HUES6 (cell line): Measurements from ENCODE around the gene INPP5D.
A peak's percentile ranks its signal among the peaks of the same experiment; 100 is the strongest.

ENCODE experiments used
- H3K27ac ChIP-seq: 2 replicates; pipeline ENCODE4 v1.7.0; 2013; ENCODE audit warnings: low read depth, mild to moderate bottlenecking, low read length, inconsistent platforms
- H3K27me3 ChIP-seq: 2 replicates; pipeline ENCODE4 v1.6.1; 2013; ENCODE audit warnings: low read length; ENCODE audit not compliant: control insufficient read depth, insufficient read depth
- H3K36me3 ChIP-seq: 2 replicates; pipeline ENCODE4 v1.6.1; 2013; ENCODE audit warnings: low read length; ENCODE audit not compliant: control insufficient read depth, insufficient read depth
- H3K4me1 ChIP-seq: 2 replicates; pipeline ENCODE4 v1.6.1; 2013; ENCODE audit warnings: low read length; ENCODE audit not compliant: control insufficient read depth, insufficient read depth
- H3K4me3 ChIP-seq: 2 replicates; pipeline ENCODE4 v1.5.1; 2013; ENCODE audit warnings: low read depth, low read length
- H3K9ac ChIP-seq: one replicate; pipeline ENCODE4 v1.6.1; 2013; ENCODE audit warnings: mild to moderate bottlenecking, low read length
- H3K9me3 ChIP-seq: 2 replicates; pipeline ENCODE4 v1.6.1; 2013; ENCODE audit warnings: low read depth, low read length; ENCODE audit not compliant: control insufficient read depth, insufficient read depth

INPP5D gene

GRCh38 chr2:233165543-233165894, 105.4 kb downstream of the INPP5D start:
- H3K27ac ChIP-seq: no peak overlapping the region

GRCh38 chr2:233165895-233166661, 105.9 kb downstream of the INPP5D start:
- H3K9me3 ChIP-seq: no peaks in the 10 kb centered on the region
- H3K27ac ChIP-seq: no peak overlapping the region; the same call in 1 of the 2 replicates
- H3K27me3 ChIP-seq: no peaks in the 10 kb centered on the region
- H3K4me1 ChIP-seq: peaks cover 46% of the 10 kb centered on the region
- H3K4me3 ChIP-seq: no peak overlapping the region
- peak overlapping the region; percentile 51 for H3K9ac ChIP-seq
- peaks cover 11% of the 10 kb centered on the region for H3K36me3 ChIP-seq

More at GRCh38 chr2:233165543-233165894, 105.4 kb downstream of the INPP5D start:
- Histone ChIP-seq H3K4me3 (no peak overlapping the region), H3K36me3 (peaks cover 11% of the 10 kb centered on the region), H3K4me1 (peaks cover 46% of the 10 kb centered on the region), H3K27me3 (no peaks in the 10 kb centered on the region), H3K9ac (no peak overlapping the region), H3K9me3 (no peaks in the 10 kb centered on the region)

GRCh38 chr2:233168445-233168844, 108.3 kb downstream of the INPP5D start:
- Histone ChIP-seq H3K9me3 (no peaks in the 10 kb centered on the region), H3K27ac (no peak overlapping the region), H3K36me3 (peaks cover 11% of the 10 kb centered on the region), H3K27me3 (no peaks in the 10 kb centered on the region), H3K4me3 (no peak overlapping the region), H3K4me1 (peaks cover 43% of the 10 kb centered on the region), H3K9ac (no peak overlapping the region)

- no peak overlapping the region for H3K27ac ChIP-seq
- no peaks in the 10 kb centered on the region for H3K27me3 ChIP-seq
- no peak overlapping the region for H3K4me3 ChIP-seq
- peaks cover 11% of the 10 kb centered on the region for H3K36me3 ChIP-seq
- no peak overlapping the region for H3K9ac ChIP-seq
- H3K9me3 ChIP-seq: no peaks in the 10 kb centered on the region
- peaks cover 40% of the 10 kb centered on the region for H3K4me1 ChIP-seq
Measured at GRCh38 chr2:233168919-233169318, 108.8 kb downstream of the INPP5D start.

- Histone ChIP-seq H3K9ac (no peak overlapping the region), H3K36me3 (peaks cover 7% of the 10 kb centered on the region; the same call in 1 of the 2 replicates), H3K4me3 (no peak overlapping the region), H3K27ac (no peak overlapping the region), H3K4me1 (peaks cover 17% of the 10 kb centered on the region), H3K9me3 (no peaks in the 10 kb centered on the region), H3K27me3 (no peaks in the 10 kb centered on the region)
Measured at GRCh38 chr2:233171344-233171743, 111.2 kb downstream of the INPP5D start.

GRCh38 chr2:233173115-233173514, 113.0 kb downstream of the INPP5D start:
- no peaks in the 10 kb centered on the region for H3K27me3 ChIP-seq

GRCh38 chr2:233174137-233174536, 114.0 kb downstream of the INPP5D start:
- Histone ChIP-seq H3K27ac (no peak overlapping the region), H3K36me3 (peaks cover 7% of the 10 kb centered on the region; the same call in 1 of the 2 replicates), H3K4me1 (peaks cover 4% of the 10 kb centered on the region), H3K27me3 (no peaks in the 10 kb centered on the region), H3K4me3 (no peak overlapping the region), H3K9me3 (no peaks in the 10 kb centered on the region), H3K9ac (no peak overlapping the region)

More at GRCh38 chr2:233173115-233173514, 113.0 kb downstream of the INPP5D start:
- H3K36me3 ChIP-seq: peaks cover 7% of the 10 kb centered on the region; the same call in 1 of the 2 replicates
- no peak overlapping the region for H3K4me3 ChIP-seq
- H3K9ac ChIP-seq: no peak overlapping the region
- no peaks in the 10 kb centered on the region for H3K9me3 ChIP-seq
- peaks cover 13% of the 10 kb centered on the region for H3K4me1 ChIP-seq
- H3K27ac ChIP-seq: no peak overlapping the region

- H3K27ac ChIP-seq: no peak overlapping the region
- H3K36me3 ChIP-seq: peaks cover 9% of the 10 kb centered on the region
- no peaks in the 10 kb centered on the region for H3K27me3 ChIP-seq
Measured at GRCh38 chr2:233178994-233179847, 119.1 kb downstream of the INPP5D start.

GRCh38 chr2:233179848-233180366, 119.8 kb downstream of the INPP5D start:
- peaks cover 15% of the 10 kb centered on the region for H3K36me3 ChIP-seq
- no peak overlapping the region for H3K27ac ChIP-seq
- H3K4me1 ChIP-seq: no peaks in the 10 kb centered on the region
- H3K27me3 ChIP-seq: no peaks in the 10 kb centered on the region
- no peak overlapping the region for H3K4me3 ChIP-seq
- H3K9ac ChIP-seq: no peak overlapping the region
- peaks cover 5% of the 10 kb centered on the region for H3K9me3 ChIP-seq

More at GRCh38 chr2:233178994-233179847, 119.1 kb downstream of the INPP5D start:
- Histone ChIP-seq H3K9me3 (peaks cover 5% of the 10 kb centered on the region), H3K9ac (no peak overlapping the region), H3K4me1 (no peaks in the 10 kb centered on the region), H3K4me3 (no peak overlapping the region)

GRCh38 chr2:233183869-233184418, 123.8 kb downstream of the INPP5D start:
- peaks cover 1% of the 10 kb centered on the region; the same call in 1 of the 2 replicates for H3K4me1 ChIP-seq
- H3K27me3 ChIP-seq: no peaks in the 10 kb centered on the region
- no peak overlapping the region for H3K27ac ChIP-seq
- peaks cover 16% of the 10 kb centered on the region for H3K36me3 ChIP-seq
- H3K4me3 ChIP-seq: no peak overlapping the region
- peaks cover 5% of the 10 kb centered on the region for H3K9me3 ChIP-seq
- H3K9ac ChIP-seq: no peak overlapping the region
